H9 (cell line): Measurements from ENCODE around the gene HIP1R. TPM values are rescaled to one million over a fixed set of nuclear protein-coding genes. Genes with fewer than 3 reads are reported as not detected.

Experiments used
- DNase-seq: peaks from one replicate; pipeline ENCODE4 v3.0.0-alpha.2; 2017
- H2AFZ ChIP-seq: one replicate; pipeline ENCODE4 v1.6.1; 2013; ENCODE audit warnings: mild to moderate bottlenecking, low read length, control low read depth, moderate library complexity
- H2AK5ac ChIP-seq: 2 replicates; pipeline ENCODE4 v1.6.1; 2013; ENCODE audit warnings: low read length, control low read depth, mixed read lengths; ENCODE audit not compliant: insufficient read length
- H2BK120ac ChIP-seq: one replicate; pipeline ENCODE4 v1.6.1; 2013; ENCODE audit warnings: low read depth, mild to moderate bottlenecking, low read length, control low read depth, inconsistent platforms; ENCODE audit not compliant: poor library complexity, severe bottlenecking
- H2BK12ac ChIP-seq: 2 replicates; pipeline ENCODE4 v1.6.1; 2013; ENCODE audit warnings: low read length, control low read depth, mixed read lengths, low read depth; ENCODE audit not compliant: insufficient read length
- H2BK15ac ChIP-seq: 2 replicates; pipeline ENCODE4 v1.6.1; 2013; ENCODE audit warnings: low read depth, low read length, control low read depth
- H2BK20ac ChIP-seq: one replicate; pipeline ENCODE4 v1.6.1; 2013; ENCODE audit warnings: low read depth, mild to moderate bottlenecking, low read length, control low read depth, inconsistent platforms; ENCODE audit not compliant: poor library complexity, severe bottlenecking
- H2BK5ac ChIP-seq: 2 replicates; pipeline ENCODE4 v1.6.1; 2013; ENCODE audit warnings: low read length, control low read depth, mixed read lengths; ENCODE audit not compliant: insufficient read length
- H3K14ac ChIP-seq: 2 replicates; pipeline ENCODE4 v1.6.1; 2013; ENCODE audit warnings: low read length, control low read depth; ENCODE audit not compliant: insufficient read depth
- H3K18ac ChIP-seq: 2 replicates; pipeline ENCODE4 v1.6.1; 2013; ENCODE audit warnings: low read depth, mild to moderate bottlenecking, mixed read lengths, low read length, control low read depth; ENCODE audit not compliant: insufficient read length
- H3K23ac ChIP-seq: 2 replicates; pipeline ENCODE4 v1.6.1; 2013; ENCODE audit warnings: low read length, control low read depth, mixed read lengths, low read depth; ENCODE audit not compliant: insufficient read length
- H3K23me2 ChIP-seq: 2 replicates; pipeline ENCODE4 v1.6.1; 2013; ENCODE audit warnings: low read depth, mild to moderate bottlenecking, mixed read lengths, low read length, control low read depth; ENCODE audit not compliant: insufficient read length, poor library complexity, severe bottlenecking
- H3K27ac ChIP-seq: 2 replicates; pipeline ENCODE4 v1.5.1; 2013; ENCODE audit warnings: low read length, control low read depth, mixed read lengths, low read depth; ENCODE audit not compliant: insufficient read length
- H3K27me3 ChIP-seq: 2 replicates; pipeline ENCODE4 v1.6.1; 2013; ENCODE audit warnings: low read length, control low read depth, inconsistent platforms; ENCODE audit not compliant: insufficient read depth
- H3K4ac ChIP-seq: 2 replicates; pipeline ENCODE4 v1.6.1; 2013; ENCODE audit warnings: low read depth, mild to moderate bottlenecking, control low read depth, inconsistent platforms, low read length, moderate library complexity
- H3K4me1 ChIP-seq: 2 replicates; pipeline ENCODE4 v1.6.1; 2013; ENCODE audit warnings: low read length, control low read depth, inconsistent platforms; ENCODE audit not compliant: insufficient read depth
- H3K4me2 ChIP-seq: 2 replicates; pipeline ENCODE4 v1.6.1; 2013; ENCODE audit warnings: low read length, control low read depth, mixed read lengths; ENCODE audit not compliant: insufficient read length, insufficient read depth
- H3K56ac ChIP-seq: 2 replicates; pipeline ENCODE4 v1.6.1; 2013; ENCODE audit warnings: low read depth, mild to moderate bottlenecking, mixed read lengths, low read length, control low read depth; ENCODE audit not compliant: insufficient read length
- H3K79me1 ChIP-seq: 2 replicates; pipeline ENCODE4 v1.6.1; 2013; ENCODE audit warnings: low read depth, mild to moderate bottlenecking, moderate library complexity, low read length, control low read depth, inconsistent platforms; ENCODE audit not compliant: insufficient read depth, poor library complexity, severe bottlenecking
- H3K79me2 ChIP-seq: 2 replicates; pipeline ENCODE4 v1.6.1; 2013; ENCODE audit warnings: low read length, control low read depth, inconsistent platforms; ENCODE audit not compliant: insufficient read depth
- H3K9ac ChIP-seq: 2 replicates; pipeline ENCODE4 v1.6.1; 2013; ENCODE audit warnings: low read length, control low read depth, mixed read lengths; ENCODE audit not compliant: insufficient read length; ENCODE audit errors: extremely low read depth
- H3K9me3 ChIP-seq: one replicate; pipeline ENCODE4 v1.6.1; 2013; ENCODE audit warnings: low read depth, low read length, inconsistent platforms; ENCODE audit not compliant: control insufficient read depth
- H3T11ph ChIP-seq: one replicate; pipeline ENCODE4 v1.6.1; 2013; ENCODE audit warnings: mild to moderate bottlenecking, low read length, control low read depth, inconsistent platforms
- H4K20me1 ChIP-seq: one replicate; pipeline ENCODE4 v1.6.1; 2013; ENCODE audit not compliant: control insufficient read depth, insufficient read length, insufficient read depth
- H4K5ac ChIP-seq: 2 replicates; pipeline ENCODE4 v1.6.1; 2013; ENCODE audit warnings: low read depth, mild to moderate bottlenecking, mixed read lengths, low read length, control low read depth; ENCODE audit not compliant: insufficient read length
- H4K8ac ChIP-seq: replicated peaks from 2 replicates; pipeline ENCODE4 v1.6.1; 2013; ENCODE audit warnings: low read length, control low read depth, mixed read lengths, low read depth; ENCODE audit not compliant: insufficient read length
- H4K91ac ChIP-seq: 2 replicates; pipeline ENCODE4 v1.6.1; 2013; ENCODE audit warnings: low read depth, mild to moderate bottlenecking, moderate library complexity, mixed read lengths, low read length, control low read depth; ENCODE audit not compliant: insufficient read length
- H3K27ac Mint-ChIP-seq, 3 experiments: 2 replicates in 2 of 3; 3 replicates in 1 of 3; pipeline ENCODE4 v1.8.0; 2020 to 2021; ENCODE audit warnings: mixed read lengths in 3 of 3, mild to moderate bottlenecking in 1 of 3, moderate library complexity in 1 of 3
- H3K27me3 Mint-ChIP-seq: 2 replicates; pipeline ENCODE4 v1.8.0; 2021; ENCODE audit warnings: low read depth, mild to moderate bottlenecking, moderate library complexity, mixed read lengths
- H3K36me3 Mint-ChIP-seq, 3 experiments: 2 replicates in 2 of 3; 3 replicates in 1 of 3; pipeline ENCODE4 v1.8.0; 2020 to 2021; ENCODE audit warnings: low read depth in 3 of 3, mixed read lengths in 3 of 3; ENCODE audit not compliant: insufficient read depth in 1 of 3
- H3K4me1 Mint-ChIP-seq, 2 experiments: 2 replicates each; pipeline ENCODE4 v1.8.0; 2020; ENCODE audit warnings: mixed read lengths in 2 of 2
- H3K4me3 Mint-ChIP-seq, 2 experiments: 2 replicates in 1 of 2; 3 replicates in 1 of 2; pipeline ENCODE4 v1.8.0; 2020 to 2021; ENCODE audit warnings: mild to moderate bottlenecking in 2 of 2, mixed read lengths in 2 of 2, moderate library complexity in 1 of 2
- H3K9me3 Mint-ChIP-seq, 2 experiments: 2 replicates in 1 of 2; 3 replicates in 1 of 2; pipeline ENCODE4 v1.8.0; 2020; ENCODE audit warnings: mild to moderate bottlenecking in 2 of 2, mixed read lengths in 2 of 2, moderate library complexity in 1 of 2
- WGBS: extraction: QIAGEN DNeasy Blood & Tissue Kit; methylation state at CpG from one replicate; pipeline ENCODE4 v1.1.7; 2013; ENCODE audit warnings: missing lambda C conversion rate, low lambda C conversion rate, mixed read lengths; ENCODE audit not compliant: insufficient read length; ENCODE audit errors: extremely low coverage; 5-methylcytosine and 5-hydroxymethylcytosine counted together
- total RNA-seq: library from RNA; stranded (reverse); gene quantifications from 2 replicates; pipeline ENCODE4 v1.2.1, GENCODE V29; 2021
- TF ChIP-seq, protein P1 (sequence below): fragments of 200-600 bp; sonication (generic); conservative IDR thresholded peaks from 3 replicates; pipeline ENCODE4 v1.8.0; 2021; ENCODE audit warnings: antibody characterized with exemption, mild to moderate bottlenecking

The HIP1R gene
- total RNA-seq, 1 experiment from 2014 or later = 17.4 TPM

DNA sequence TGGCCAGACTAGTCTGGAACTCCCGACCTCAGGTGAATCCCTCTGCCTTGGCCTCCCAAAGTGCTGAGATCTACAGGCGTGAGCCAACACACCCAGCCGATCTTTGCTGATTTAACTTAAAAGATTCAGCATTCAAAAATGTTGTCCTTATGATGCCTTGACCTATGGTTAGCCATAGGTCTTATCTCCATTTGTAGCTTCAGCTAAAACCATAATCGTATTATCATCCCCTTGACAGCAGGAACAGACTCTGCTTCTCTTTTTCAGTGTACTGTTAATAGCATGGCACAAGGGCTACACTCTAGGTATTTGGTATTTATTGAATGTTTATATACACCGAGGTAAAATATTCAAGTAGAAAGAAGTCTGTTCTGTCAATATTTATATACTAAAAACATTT lies 45.6 kb upstream of the HIP1R start:
- Histone ChIP-seq H3K79me2 (no peaks in the 10 kb centered on the region), H2BK20ac (no peak overlapping the region), H3K4me2 (no peak overlapping the region), H2BK120ac (no peak overlapping the region), H4K91ac (no peak overlapping the region), H3K4me1 (no peaks in the 10 kb centered on the region), H3K56ac (no peak overlapping the region), H3K79me1 (no peaks in the 10 kb centered on the region), H3K14ac (no peak overlapping the region), H3K23me2 (no peaks in the 10 kb centered on the region), H2BK15ac (no peak overlapping the region), H3K23ac (no peak overlapping the region), H4K20me1 (no peaks in the 10 kb centered on the region), H2BK12ac (no peak overlapping the region), H4K8ac (no peak overlapping the region), H3K27ac (no peak overlapping the region), H2BK5ac (no peak overlapping the region), H3K27me3 (no peaks in the 10 kb centered on the region), H3K9ac (no peak overlapping the region), H3K18ac (no peak overlapping the region), H2AK5ac (no peak overlapping the region), H3K9me3 (no peaks in the 10 kb centered on the region), H2AFZ (no peak overlapping the region), H3K4ac (no peak overlapping the region), H3T11ph (no peak overlapping the region), H4K5ac (no peak overlapping the region)
- WGBS = no CpG with 5 or more reads among the region's 5 CpGs
- Mint-ChIP-seq H3K4me1 (peaks cover 7% of the 10 kb centered on the region in 2 experiments), H3K36me3 (no peaks in the 10 kb centered on the region), H3K27ac (0 out of 7 replicates have a peak overlapping the region, but pooled peaks of 1 of the 3 experiments have one; percentile 24), H3K27me3 (no peaks in the 10 kb centered on the region), H3K4me3 (no peak overlapping the region), H3K9me3 (no peaks in the 10 kb centered on the region)
- no peak for DNase-seq
- TF ChIP-seq, protein P1, sequence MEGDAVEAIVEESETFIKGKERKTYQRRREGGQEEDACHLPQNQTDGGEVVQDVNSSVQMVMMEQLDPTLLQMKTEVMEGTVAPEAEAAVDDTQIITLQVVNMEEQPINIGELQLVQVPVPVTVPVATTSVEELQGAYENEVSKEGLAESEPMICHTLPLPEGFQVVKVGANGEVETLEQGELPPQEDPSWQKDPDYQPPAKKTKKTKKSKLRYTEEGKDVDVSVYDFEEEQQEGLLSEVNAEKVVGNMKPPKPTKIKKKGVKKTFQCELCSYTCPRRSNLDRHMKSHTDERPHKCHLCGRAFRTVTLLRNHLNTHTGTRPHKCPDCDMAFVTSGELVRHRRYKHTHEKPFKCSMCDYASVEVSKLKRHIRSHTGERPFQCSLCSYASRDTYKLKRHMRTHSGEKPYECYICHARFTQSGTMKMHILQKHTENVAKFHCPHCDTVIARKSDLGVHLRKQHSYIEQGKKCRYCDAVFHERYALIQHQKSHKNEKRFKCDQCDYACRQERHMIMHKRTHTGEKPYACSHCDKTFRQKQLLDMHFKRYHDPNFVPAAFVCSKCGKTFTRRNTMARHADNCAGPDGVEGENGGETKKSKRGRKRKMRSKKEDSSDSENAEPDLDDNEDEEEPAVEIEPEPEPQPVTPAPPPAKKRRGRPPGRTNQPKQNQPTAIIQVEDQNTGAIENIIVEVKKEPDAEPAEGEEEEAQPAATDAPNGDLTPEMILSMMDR = no peak
